ENCODE data around the gene ADORA2B.

- TF ChIP-seq CTCF (IDR thresholded peaks at IDR 0.05) (no peak), POLR2A (IDR thresholded peaks at IDR 0.05) (no peak)
Observed at GRCh38 chr17:15896834-15897233, 48.1 kb upstream of the ADORA2B start.

Measured in tibial nerve (tissue), 3 donors.